CD14-positive monocyte (primary cell): ENCODE data around the gene ABCC2. TPM values are rescaled to one million over a fixed set of nuclear protein-coding genes. Genes with fewer than 3 reads are reported as not detected.

ENCODE experiments used
- DNase-seq, 3 donors: peaks; one replicate each; pipeline ENCODE4 v3.0.0-alpha.2; 2011 to 2022
- H2AFZ ChIP-seq: 2 replicates; pipeline ENCODE4 v1.6.0; 2012; ENCODE audit warnings: mild to moderate bottlenecking, low read depth, low read length, inconsistent platforms; ENCODE audit not compliant: insufficient read depth, poor library complexity, severe bottlenecking
- H3K27ac ChIP-seq, 2 donors: 1 replicate in 1 of 2; 2 replicates in 1 of 2; pipeline ENCODE4 v1.5.1; 2012 to 2013; ENCODE audit warnings: low read length in 2 of 2, control low read depth in 1 of 2, inconsistent platforms in 1 of 2, low read depth in 1 of 2, mild to moderate bottlenecking in 1 of 2
- H3K27me3 ChIP-seq, 2 donors: one replicate each; pipeline versions ENCODE4 v1.6.0 to v1.6.1; 2011 to 2013; ENCODE audit warnings: low read length in 2 of 2; ENCODE audit not compliant: control insufficient read depth in 2 of 2, insufficient read depth in 2 of 2
- H3K36me3 ChIP-seq, 2 donors: replicated peaks in 1 of 2; 1 replicate in 1 of 2; 2 replicates in 1 of 2; pipeline versions ENCODE4 v1.5.1 to v1.6.1; 2012 to 2013; ENCODE audit warnings: low read length in 2 of 2, control low read depth in 1 of 2, inconsistent platforms in 1 of 2, mild to moderate bottlenecking in 1 of 2; ENCODE audit not compliant: insufficient read depth in 2 of 2, control insufficient read depth in 1 of 2
- H3K4me1 ChIP-seq, 2 donors: 1 replicate in 1 of 2; 2 replicates in 1 of 2; pipeline versions ENCODE4 v1.5.1 to v1.6.1; 2012 to 2013; ENCODE audit warnings: low read length in 2 of 2, control low read depth in 1 of 2, inconsistent platforms in 1 of 2, mild to moderate bottlenecking in 1 of 2, moderate library complexity in 1 of 2; ENCODE audit not compliant: insufficient read depth in 2 of 2, control insufficient read depth in 1 of 2
- H3K4me2 ChIP-seq: replicated peaks from 2 replicates; pipeline ENCODE3; 2012; ENCODE audit warnings: low read length, moderate library complexity, mild to moderate bottlenecking; ENCODE audit not compliant: poor library complexity, severe bottlenecking; ENCODE audit errors: extremely low read depth
- H3K4me3 ChIP-seq, 3 experiments: fragments of 200-600 bp in 1 of 3; sonication (generic) in 1 of 3; replicated peaks in 1 of 3; 1 replicate in 2 of 3; 2 replicates in 1 of 3; pipeline ENCODE4 v1.5.1; 2011 to 2013; ENCODE audit warnings: low read length in 3 of 3, mild to moderate bottlenecking in 3 of 3, control low read depth in 2 of 3, low read depth in 2 of 3, inconsistent platforms in 1 of 3, moderate library complexity in 1 of 3
- H3K79me2 ChIP-seq: 2 replicates; pipeline ENCODE4 v1.6.0; 2012; ENCODE audit warnings: mild to moderate bottlenecking, control low read depth, inconsistent platforms, low read length, moderate library complexity; ENCODE audit not compliant: insufficient read depth
- H3K9ac ChIP-seq: 2 replicates; pipeline ENCODE4 v1.6.0; 2017; ENCODE audit warnings: low read length, mild to moderate bottlenecking; ENCODE audit not compliant: insufficient read depth, poor library complexity, severe bottlenecking
- H3K9me3 ChIP-seq, 2 donors: replicated peaks in 1 of 2; 1 replicate in 1 of 2; 2 replicates in 1 of 2; pipeline versions ENCODE4 v1.5.1 to v1.6.1; 2012 to 2013; ENCODE audit warnings: low read length in 2 of 2, control low read depth in 1 of 2; ENCODE audit not compliant: control insufficient read depth in 1 of 2, insufficient read depth in 1 of 2
- H4K20me1 ChIP-seq: 2 replicates; pipeline ENCODE4 v1.6.0; 2012; ENCODE audit warnings: mild to moderate bottlenecking, low read length, control low read depth, moderate library complexity; ENCODE audit not compliant: insufficient read depth
- H3K27ac Mint-ChIP-seq, 7 donors: one replicate each; pipeline ENCODE4 v1.8.0; 2020; ENCODE audit warnings: mild to moderate bottlenecking in 7 of 7, mixed read lengths in 7 of 7, moderate library complexity in 6 of 7, inconsistent platforms in 2 of 7
- H3K27me3 Mint-ChIP-seq, 3 donors: one replicate each; pipeline ENCODE4 v1.8.0; 2021 to 2022; ENCODE audit warnings: low read depth in 3 of 3, mild to moderate bottlenecking in 3 of 3, mixed read lengths in 3 of 3, moderate library complexity in 3 of 3, inconsistent platforms in 1 of 3
- H3K36me3 Mint-ChIP-seq, 2 donors: one replicate each; pipeline ENCODE4 v1.8.0; 2020; ENCODE audit warnings: mixed read lengths in 2 of 2, inconsistent platforms in 1 of 2, mild to moderate bottlenecking in 1 of 2
- H3K4me1 Mint-ChIP-seq: one replicate; pipeline ENCODE4 v1.8.0; 2020; ENCODE audit warnings: mild to moderate bottlenecking, mixed read lengths
- H3K4me3 Mint-ChIP-seq, 2 donors: one replicate each; pipeline ENCODE4 v1.8.0; 2020; ENCODE audit warnings: mild to moderate bottlenecking in 2 of 2, mixed read lengths in 2 of 2, moderate library complexity in 1 of 2
- H3K9me3 Mint-ChIP-seq, 7 donors: one replicate each; pipeline ENCODE4 v1.8.0; 2020 to 2022; ENCODE audit warnings: mixed read lengths in 7 of 7, mild to moderate bottlenecking in 6 of 7, moderate library complexity in 6 of 7, inconsistent platforms in 2 of 7
- CTCF ChIP-seq: fragments of 200-600 bp; IDR thresholded peaks from one replicate; pipeline ENCODE4 v1.8.0; 2022; ENCODE audit warnings: antibody characterized with exemption, mild to moderate bottlenecking
- WGBS: methylation state at CpG from one replicate; pipeline ENCODE4 v1.1.5; 2013; ENCODE audit warnings: missing lambda C conversion rate; ENCODE audit not compliant: insufficient coverage; 5-methylcytosine and 5-hydroxymethylcytosine counted together
- intact Hi-C, 2 donors: fragments of 100-400 bp; cut with micrococcal nuclease; formaldehyde crosslinking; loops; one replicate each; pipeline versions ENCODE4 v1.15.0 to v1.15.1; 2023
- polyA plus RNA-seq, 3 donors: library from polyadenylated mRNA; depleted of rRNA in 1 of 3; unstranded in 2 of 3; stranded (reverse) in 1 of 3; fragments of 300-500 nt in 2 of 3; fragments of >200 nt in 1 of 3; fragmentation: Illumina TruSeq in 2 of 3; gene quantifications; 1 replicate in 2 of 3; 2 replicates in 1 of 3; pipeline ENCODE4 v1.2.3, GENCODE V29; 2012 to 2021

The ABCC2 gene
- polyA plus RNA-seq, 3 donors, result 0.09 to 2.7 (median 0.35) TPM

GRCh38 chr10:99851825-99852224, 69.4 kb downstream of the ABCC2 start:
- H3K36me3 Mint-ChIP-seq, result no peaks in the 10 kb centered on the region

GRCh38 chr10:99852481-99853213, 70.2 kb downstream of the ABCC2 start:
- H3K36me3 ChIP-seq, result no peaks in the 10 kb centered on the region
- intact Hi-C loops, result no loop called here
- Mint-ChIP-seq H3K27me3 (peaks cover 0 to 2% (median 0%) of the 10 kb centered on the region in 3 donors), H3K27ac (no peak overlapping the region), H3K36me3 (no peaks in the 10 kb centered on the region), H3K4me3 (no peak overlapping the region), H3K9me3 (peaks cover 0 to 3% (median 0%) of the 10 kb centered on the region in 7 donors), H3K4me1 (peaks cover 6% of the 10 kb centered on the region)
- no peak overlapping the region for H3K9ac ChIP-seq
- no peak overlapping the region for H3K4me3 ChIP-seq
- H3K27ac ChIP-seq, result no peak overlapping the region
- no peak overlapping the region for H3K4me2 ChIP-seq
- H4K20me1 ChIP-seq, result no peaks in the 10 kb centered on the region
- no peak for DNase-seq
- H3K79me2 ChIP-seq, result no peaks in the 10 kb centered on the region
- no peaks in the 10 kb centered on the region for H3K27me3 ChIP-seq
- H2AFZ ChIP-seq, result no peak overlapping the region
- no peaks in the 10 kb centered on the region for H3K4me1 ChIP-seq
- no peak for TF ChIP-seq CTCF
- H3K9me3 ChIP-seq, result no peaks in the 10 kb centered on the region
- WGBS, result 100% methylated on average over 1 of the region's 3 CpGs

More at GRCh38 chr10:99851825-99852224, 69.4 kb downstream of the ABCC2 start:
- Histone ChIP-seq H3K9me3 (no peaks in the 10 kb centered on the region), H3K27ac (no peak overlapping the region), H3K4me1 (no peaks in the 10 kb centered on the region), H2AFZ (no peak overlapping the region), H3K27me3 (no peaks in the 10 kb centered on the region), H4K20me1 (no peaks in the 10 kb centered on the region), H3K4me3 (no peak overlapping the region), H3K4me2 (no peak overlapping the region), H3K36me3 (no peaks in the 10 kb centered on the region), H3K9ac (no peak overlapping the region), H3K79me2 (no peaks in the 10 kb centered on the region)
- DNase-seq, result no peak
- 100% methylated on average over 2 of the region's 3 CpGs for WGBS
- TF ChIP-seq CTCF, result no peak
- Mint-ChIP-seq H3K4me3 (no peak overlapping the region), H3K27ac (no peak overlapping the region), H3K9me3 (peaks cover 0 to 3% (median 0%) of the 10 kb centered on the region in 7 donors), H3K27me3 (no peaks in the 10 kb centered on the region), H3K4me1 (peaks cover 6% of the 10 kb centered on the region)
- intact Hi-C loops, result no loop called here
